Activated CD4-positive, alpha-beta memory T cell treated with anti-CD3 and anti-CD28 coated beads, Interleukin-2, amount 10 ng/mL, durations not matched to agents 7 days and 5 days (primary cell): ENCODE results near the gene TMPRSS3. TPM values are rescaled to one million over a fixed set of nuclear protein-coding genes. Genes with fewer than 3 reads are reported as not detected.

Experiments used
- total RNA-seq, 2 experiments: library from RNA; stranded (reverse); gene quantifications; one replicate each; pipeline ENCODE4 v1.2.3, GENCODE V29; 2021

The TMPRSS3 gene
- total RNA-seq, 2 experiments from 2014 or later: 24.6 to 24.8 TPM

Other genes starting within 250 kb of the TMPRSS3 start
- 10 to 100 TPM; 23.7 to 25.3 TPM for gene ABCG1, start 176.9 kb downstream of the TMPRSS3 start, total RNA-seq
- gene TFF3, start 80.6 kb downstream of the TMPRSS3 start, total RNA-seq: not detected
- gene TFF2, start 45.1 kb downstream of the TMPRSS3 start, total RNA-seq: not detected
- gene TFF1, start 29.5 kb downstream of the TMPRSS3 start, total RNA-seq: not detected
- gene UBASH3A, start 7.8 kb upstream of the TMPRSS3 start, total RNA-seq: 10 to 100 TPM; 67.8 to 70.6 TPM
- not detected for gene RSPH1, start 100.2 kb upstream of the TMPRSS3 start, total RNA-seq
- 10 to 100 TPM; 12.7 to 13.3 TPM for gene SLC37A1, start 117.8 kb upstream of the TMPRSS3 start, total RNA-seq